ENCODE results near the gene ERFL.

ERFL gene

DNA sequence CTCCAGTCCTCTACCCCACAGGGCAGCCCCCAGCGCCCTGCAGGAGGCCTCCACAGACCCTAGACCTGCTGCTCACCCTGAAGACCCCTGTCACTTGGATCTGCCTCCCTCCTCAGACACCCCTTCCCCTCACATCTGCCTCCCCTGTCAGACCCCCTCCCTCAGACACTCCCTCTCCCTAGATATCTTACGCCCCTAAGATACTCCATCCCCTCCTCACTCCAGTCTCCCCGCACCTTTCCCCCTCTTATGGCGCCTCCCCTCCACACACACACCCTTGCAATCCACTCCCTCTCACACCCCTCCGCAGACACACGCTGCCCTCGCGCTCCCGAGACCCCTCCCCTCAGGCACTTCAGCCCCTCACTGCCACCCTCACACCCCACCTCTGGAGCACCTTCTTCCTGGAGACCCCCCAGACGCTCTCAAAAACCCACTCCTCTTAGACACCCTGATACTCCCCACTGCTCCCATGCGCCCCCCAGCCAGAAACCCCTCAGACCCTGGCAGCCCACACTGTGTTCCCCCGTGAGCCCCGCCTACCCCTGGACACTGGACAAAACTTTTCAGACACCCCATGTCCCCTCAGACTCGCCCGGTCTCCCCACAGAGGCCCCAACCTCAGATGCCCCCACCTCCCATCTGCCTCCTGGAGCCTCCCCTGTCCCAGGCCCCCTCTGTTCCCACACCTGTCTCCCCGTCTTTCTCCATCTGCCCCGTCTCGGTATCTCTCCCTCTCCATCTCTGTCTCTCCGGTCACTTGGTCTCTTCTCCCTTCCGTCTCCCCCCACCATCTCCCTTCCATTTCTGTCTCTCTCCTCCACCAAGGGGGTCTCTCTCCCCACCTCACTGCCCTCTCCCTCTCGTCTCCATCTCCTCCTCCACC lies 14.5 kb downstream of the ERFL start:
- TF ChIP-seq CTCF (conservative IDR thresholded peaks at IDR 0.05) (no peak), ZFX (IDR thresholded peaks at IDR 0.05) (no peak)
- no peak overlapping the region for H3K27ac ChIP-seq

- TF ChIP-seq ZFX (IDR thresholded peaks at IDR 0.05) (no peak), CTCF (conservative IDR thresholded peaks at IDR 0.05) (no peak)
Observed at GRCh38 chr19:41912899-41913537, 15.2 kb downstream of the ERFL start.

GRCh38 chr19:41911889-41912731 lies 16.1 kb downstream of the ERFL start:
- TF ChIP-seq CTCF (conservative IDR thresholded peaks at IDR 0.05) (no peak), ZFX (IDR thresholded peaks at IDR 0.05) (no peak)
- no peak overlapping the region for H3K27ac ChIP-seq

More at GRCh38 chr19:41912899-41913537, 15.2 kb downstream of the ERFL start:
- H3K27ac ChIP-seq = no peak overlapping the region

- TF ChIP-seq ZFX (IDR thresholded peaks at IDR 0.05) (no peak), CTCF (conservative IDR thresholded peaks at IDR 0.05) (no peak)
- no peak overlapping the region for H3K27ac ChIP-seq
Observed at GRCh38 chr19:41910992-41911888, 17.0 kb downstream of the ERFL start.

GRCh38 chr19:41910240-41910991 lies 17.8 kb downstream of the ERFL start:
- no peak for TF ChIP-seq ZFX (IDR thresholded peaks at IDR 0.05)
- TF ChIP-seq CTCF (conservative IDR thresholded peaks at IDR 0.05) = no peak
- no peak overlapping the region for H3K27ac ChIP-seq

- H3K27ac ChIP-seq = no peak overlapping the region
- no peak for TF ChIP-seq CTCF (conservative IDR thresholded peaks at IDR 0.05)
- no peak for TF ChIP-seq ZFX (IDR thresholded peaks at IDR 0.05)
Observed at GRCh38 chr19:41909706-41910105, 18.5 kb downstream of the ERFL start.
